Measurements from ENCODE around the gene ZG16B.

- TF ChIP-seq CTCF (IDR thresholded peaks at IDR 0.05; ENCODE audit: low read depth, low read length) (no peak), EZH2phosphoT487 (IDR thresholded peaks at IDR 0.05; ENCODE audit: low read depth) (no peak)
These were observed 5.5 kb upstream of the ZG16B start for GRCh38 chr16:2824626-2825025.
